ENCODE results near the gene C5orf46.
"Not testable (repeated sequence)": the region's sequence is repeated elsewhere in the genome, so short reads cannot be mapped to it uniquely, and the experiment has no call there.

The C5orf46 gene

GRCh38 chr5:147906326-147907095 is at the start of gene C5orf46:
C5orf46 (minus strand) TSS chr5:147906538; CDS start chr5:147906501, 37 bp downstream.
- DNase-seq, result no peak

- no peak for DNase-seq
Measured at GRCh38 chr5:147954971-147955370, 48.6 kb upstream of the C5orf46 start.

- no peak for DNase-seq
Measured at GRCh38 chr5:147949711-147950573, 43.6 kb upstream of the C5orf46 start.

- not testable (repeated sequence) for DNase-seq
Measured at GRCh38 chr5:147946658-147947274, 40.4 kb upstream of the C5orf46 start.

- DNase-seq, result no peak
Measured at GRCh38 chr5:147939431-147940114, 33.2 kb upstream of the C5orf46 start.

GRCh38 chr5:147935032-147935431 is 28.7 kb upstream of the C5orf46 start:
- DNase-seq, result no peak

- no peak for DNase-seq
Measured at GRCh38 chr5:147930769-147931168, 24.4 kb upstream of the C5orf46 start.

GRCh38 chr5:147927901-147928300 is 21.6 kb upstream of the C5orf46 start:
- no peak for DNase-seq

GRCh38 chr5:147925020-147925419 is 18.7 kb upstream of the C5orf46 start:
- DNase-seq, result no peak

- no peak for DNase-seq
Measured at GRCh38 chr5:147921136-147921535, 14.8 kb upstream of the C5orf46 start.

GRCh38 chr5:147920420-147921030 is 14.2 kb upstream of the C5orf46 start:
- DNase-seq, result no peak

- no peak for DNase-seq
Measured at GRCh38 chr5:147918899-147919298, 12.6 kb upstream of the C5orf46 start.

GRCh38 chr5:147918101-147918685 is 11.9 kb upstream of the C5orf46 start:
- DNase-seq, result no peak

- DNase-seq, result no peak
Measured at GRCh38 chr5:147913786-147914185, 7.4 kb upstream of the C5orf46 start.

GRCh38 chr5:147912011-147912410 is 5.7 kb upstream of the C5orf46 start:
- DNase-seq, result no peak

GRCh38 chr5:147911427-147911826 is 5.1 kb upstream of the C5orf46 start:
- no peak for DNase-seq

GRCh38 chr5:147904110-147904509 is 2.2 kb downstream of the C5orf46 start:
- DNase-seq, result no peak

GRCh38 chr5:147902609-147903115 is 3.7 kb downstream of the C5orf46 start:
- DNase-seq, result no peak

GRCh38 chr5:147901599-147902039 is 4.7 kb downstream of the C5orf46 start:
- DNase-seq, result no peak

- no peak for DNase-seq
Measured at GRCh38 chr5:147898875-147899401, 7.4 kb downstream of the C5orf46 start.

GRCh38 chr5:147895864-147896263 is 10.5 kb downstream of the C5orf46 start:
- no peak for DNase-seq
